Stimulated activated naive CD4-positive, alpha-beta T cell (primary cell): ENCODE data around the gene FOXE3.
A peak's percentile ranks its signal among the peaks of the same experiment; 100 is the strongest.

Source experiments
- DNase-seq, 6 experiments: peaks; one replicate each; lab custom pipeline; 2025; lab: John Stamatoyannopoulos, UW

Gene FOXE3

GRCh38 chr1:47415728-47416318 is at the start of gene FOXE3:
Gene FOXE3 (plus strand): TSS chr1:47416285. CDS start chr1:47416316, 31 bp downstream.
- no peak for DNase-seq

GRCh38 chr1:47367651-47368050 is 48.4 kb upstream of the FOXE3 start:
- DNase-seq: no peak

- no peak for DNase-seq
Observed at GRCh38 chr1:47371016-47371517, 45.0 kb upstream of the FOXE3 start.

- DNase-seq: no peak
Observed at GRCh38 chr1:47374501-47374900, 41.6 kb upstream of the FOXE3 start.

GRCh38 chr1:47378147-47378546 is 37.9 kb upstream of the FOXE3 start:
- no peak for DNase-seq

- no peak for DNase-seq
Observed at GRCh38 chr1:47380699-47381098, 35.4 kb upstream of the FOXE3 start.

GRCh38 chr1:47382399-47382983 is 33.6 kb upstream of the FOXE3 start:
- DNase-seq: no peak

- DNase-seq: no peak
Observed at GRCh38 chr1:47384083-47384482, 32.0 kb upstream of the FOXE3 start.

- DNase-seq: no peak
Observed at GRCh38 chr1:47385020-47385419, 31.1 kb upstream of the FOXE3 start.

GRCh38 chr1:47386268-47386667 is 29.8 kb upstream of the FOXE3 start:
- DNase-seq: no peak

GRCh38 chr1:47388030-47388890 is 27.8 kb upstream of the FOXE3 start:
- DNase-seq: no peak

GRCh38 chr1:47388891-47389238 is 27.2 kb upstream of the FOXE3 start:
- DNase-seq: peak in 3 of 6 experiments; percentile 2 to 7 (median 5)

- no peak for DNase-seq
Observed at GRCh38 chr1:47389731-47390130, 26.4 kb upstream of the FOXE3 start.

- DNase-seq: no peak
Observed at GRCh38 chr1:47390843-47391242, 25.2 kb upstream of the FOXE3 start.

- no peak for DNase-seq
Observed at GRCh38 chr1:47393141-47393540, 22.9 kb upstream of the FOXE3 start.

GRCh38 chr1:47395433-47395832 is 20.7 kb upstream of the FOXE3 start:
- no peak for DNase-seq

GRCh38 chr1:47396671-47397196 is 19.4 kb upstream of the FOXE3 start:
- no peak for DNase-seq

GRCh38 chr1:47399138-47399845 is 16.8 kb upstream of the FOXE3 start:
- no peak for DNase-seq

GRCh38 chr1:47399846-47400155 is 16.3 kb upstream of the FOXE3 start:
- DNase-seq: no peak

- DNase-seq: no peak
Observed at GRCh38 chr1:47401761-47402160, 14.3 kb upstream of the FOXE3 start.

GRCh38 chr1:47402591-47402990 is 13.5 kb upstream of the FOXE3 start:
- no peak for DNase-seq

- DNase-seq: no peak
Observed at GRCh38 chr1:47403321-47403910, 12.7 kb upstream of the FOXE3 start.
